NCI-H82 treated with DMSO at 0.1 percent for 48 hours (cell line): ENCODE results near the gene IFITM10.

Experiments
- DNase-seq: peaks from one replicate; lab custom pipeline; 2025; ENCODE audit not compliant: unreplicated experiment; lab: John Stamatoyannopoulos, UW

Gene IFITM10

GRCh38 chr11:1719781-1720180, 30.6 kb downstream of the IFITM10 start:
- no peak for DNase-seq

- DNase-seq = no peak
Observed at GRCh38 chr11:1718326-1718725, 32.1 kb downstream of the IFITM10 start.

- no peak for DNase-seq
Observed at GRCh38 chr11:1717745-1718144, 32.6 kb downstream of the IFITM10 start.

GRCh38 chr11:1714908-1715885, 35.2 kb downstream of the IFITM10 start:
- no peak for DNase-seq

- no peak for DNase-seq
Observed at GRCh38 chr11:1708716-1709115, 41.7 kb downstream of the IFITM10 start.

- DNase-seq = no peak
Observed at GRCh38 chr11:1707751-1708150, 42.6 kb downstream of the IFITM10 start.

- no peak for DNase-seq
Observed at GRCh38 chr11:1706634-1707400, 43.6 kb downstream of the IFITM10 start.

- DNase-seq = no peak
Observed at GRCh38 chr11:1705126-1706052, 45.0 kb downstream of the IFITM10 start.

GRCh38 chr11:1703146-1703545, 47.2 kb downstream of the IFITM10 start:
- DNase-seq = no peak

GRCh38 chr11:1702506-1702905, 47.9 kb downstream of the IFITM10 start:
- DNase-seq = no peak

- no peak for DNase-seq
Observed at GRCh38 chr11:1701091-1701807, 49.1 kb downstream of the IFITM10 start.

GRCh38 chr11:1699771-1700170, 50.6 kb downstream of the IFITM10 start:
- DNase-seq = no peak

- no peak for DNase-seq
Observed at GRCh38 chr11:1696608-1697570, 53.5 kb downstream of the IFITM10 start, which contains the start of gene KRTAP5-6. TSS of gene KRTAP5-6 (plus strand) at chr11:1697195. CDS start at chr11:1697246, 51 bp downstream.

- DNase-seq = no peak
Observed at GRCh38 chr11:1695548-1696108, 54.8 kb downstream of the IFITM10 start.

GRCh38 chr11:1694846-1695547, 55.4 kb downstream of the IFITM10 start:
- no peak for DNase-seq

GRCh38 chr11:1694064-1694845, 56.1 kb downstream of the IFITM10 start:
- DNase-seq = no peak

GRCh38 chr11:1693327-1694063, 56.9 kb downstream of the IFITM10 start:
- DNase-seq = no peak
